ENCODE data around the gene SELENON. TPM values are rescaled to one million over a fixed set of nuclear protein-coding genes. Genes with fewer than 3 reads are reported as not detected.

Gene SELENON
- total and polyA plus RNA-seq, 2 of the 13 experiments (the other 11 are each of a cell fraction or from before 2014, with no cell fraction given), result 3.8 to 8.0 TPM

DNA sequence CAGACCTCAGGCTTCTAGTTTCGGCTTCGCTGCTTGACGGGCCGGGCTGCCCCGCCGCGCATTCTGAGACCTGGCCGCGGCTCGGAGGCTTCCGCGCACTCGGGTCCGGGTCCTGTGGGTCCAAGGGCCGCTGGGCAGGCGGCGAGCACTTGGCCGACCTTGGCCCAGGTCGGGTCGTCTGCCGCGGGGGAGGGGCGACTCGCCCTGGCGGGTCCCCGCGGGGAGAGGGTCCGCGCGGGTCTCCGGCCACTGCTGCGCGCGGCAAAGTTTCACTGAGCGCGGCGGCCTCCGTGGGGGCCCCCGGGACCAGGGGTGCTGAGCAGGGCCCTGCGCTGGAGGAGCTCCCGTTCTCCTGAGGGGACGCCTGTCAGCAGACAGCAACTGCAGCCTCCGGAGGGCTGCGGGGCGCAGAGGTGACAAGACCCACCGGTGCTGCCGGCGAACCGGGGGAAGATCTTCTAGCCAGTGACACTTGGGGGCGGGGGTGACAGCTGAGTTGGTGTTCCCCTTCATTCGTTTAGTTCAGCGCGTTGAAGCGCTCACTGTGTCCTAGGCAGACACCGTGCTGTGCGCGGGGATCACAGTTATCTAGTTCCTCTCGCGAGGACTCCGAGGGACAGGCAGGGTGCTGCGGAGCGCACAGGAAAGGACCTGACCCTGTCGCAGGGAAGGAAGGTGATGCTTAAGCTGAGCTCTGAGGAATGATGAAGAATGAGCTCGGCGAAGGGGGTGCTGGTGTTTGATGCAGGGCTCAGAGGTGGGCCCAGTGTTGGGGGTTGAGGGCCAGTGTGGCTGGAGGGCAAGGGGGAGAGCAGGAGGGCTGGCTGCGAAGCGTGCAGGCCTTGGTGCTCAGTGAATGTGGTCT is 20.5 kb downstream of the SELENON start (continued):
- TF ChIP-seq, protein P1, sequence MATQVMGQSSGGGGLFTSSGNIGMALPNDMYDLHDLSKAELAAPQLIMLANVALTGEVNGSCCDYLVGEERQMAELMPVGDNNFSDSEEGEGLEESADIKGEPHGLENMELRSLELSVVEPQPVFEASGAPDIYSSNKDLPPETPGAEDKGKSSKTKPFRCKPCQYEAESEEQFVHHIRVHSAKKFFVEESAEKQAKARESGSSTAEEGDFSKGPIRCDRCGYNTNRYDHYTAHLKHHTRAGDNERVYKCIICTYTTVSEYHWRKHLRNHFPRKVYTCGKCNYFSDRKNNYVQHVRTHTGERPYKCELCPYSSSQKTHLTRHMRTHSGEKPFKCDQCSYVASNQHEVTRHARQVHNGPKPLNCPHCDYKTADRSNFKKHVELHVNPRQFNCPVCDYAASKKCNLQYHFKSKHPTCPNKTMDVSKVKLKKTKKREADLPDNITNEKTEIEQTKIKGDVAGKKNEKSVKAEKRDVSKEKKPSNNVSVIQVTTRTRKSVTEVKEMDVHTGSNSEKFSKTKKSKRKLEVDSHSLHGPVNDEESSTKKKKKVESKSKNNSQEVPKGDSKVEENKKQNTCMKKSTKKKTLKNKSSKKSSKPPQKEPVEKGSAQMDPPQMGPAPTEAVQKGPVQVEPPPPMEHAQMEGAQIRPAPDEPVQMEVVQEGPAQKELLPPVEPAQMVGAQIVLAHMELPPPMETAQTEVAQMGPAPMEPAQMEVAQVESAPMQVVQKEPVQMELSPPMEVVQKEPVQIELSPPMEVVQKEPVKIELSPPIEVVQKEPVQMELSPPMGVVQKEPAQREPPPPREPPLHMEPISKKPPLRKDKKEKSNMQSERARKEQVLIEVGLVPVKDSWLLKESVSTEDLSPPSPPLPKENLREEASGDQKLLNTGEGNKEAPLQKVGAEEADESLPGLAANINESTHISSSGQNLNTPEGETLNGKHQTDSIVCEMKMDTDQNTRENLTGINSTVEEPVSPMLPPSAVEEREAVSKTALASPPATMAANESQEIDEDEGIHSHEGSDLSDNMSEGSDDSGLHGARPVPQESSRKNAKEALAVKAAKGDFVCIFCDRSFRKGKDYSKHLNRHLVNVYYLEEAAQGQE (IDR thresholded peaks at IDR 0.05; ENCODE audit: borderline replicate concordance in 1 of 2, low read depth in 1 of 2, low read length in 2 of 2), result no peak
- no peak for TF ChIP-seq SRSF9 (IDR thresholded peaks at IDR 0.05; ENCODE audit: borderline replicate concordance, insufficient read depth, low read depth, low read length, poor library complexity, severe bottlenecking)
- TF ChIP-seq RBAK (CRISPR knock-in tag; IDR thresholded peaks at IDR 0.05), result no peak
- no peak for TF ChIP-seq ZNF713 (CRISPR knock-in tag; IDR thresholded peaks at IDR 0.05)
- TF ChIP-seq CHD2 (IDR thresholded peaks at IDR 0.05; ENCODE audit: low read depth, low read length), result peak; percentile 87
- no peak for TF ChIP-seq ZNF749 (CRISPR knock-in tag; IDR thresholded peaks at IDR 0.05; ENCODE audit: borderline replicate concordance)
- TF ChIP-seq, protein P2, sequence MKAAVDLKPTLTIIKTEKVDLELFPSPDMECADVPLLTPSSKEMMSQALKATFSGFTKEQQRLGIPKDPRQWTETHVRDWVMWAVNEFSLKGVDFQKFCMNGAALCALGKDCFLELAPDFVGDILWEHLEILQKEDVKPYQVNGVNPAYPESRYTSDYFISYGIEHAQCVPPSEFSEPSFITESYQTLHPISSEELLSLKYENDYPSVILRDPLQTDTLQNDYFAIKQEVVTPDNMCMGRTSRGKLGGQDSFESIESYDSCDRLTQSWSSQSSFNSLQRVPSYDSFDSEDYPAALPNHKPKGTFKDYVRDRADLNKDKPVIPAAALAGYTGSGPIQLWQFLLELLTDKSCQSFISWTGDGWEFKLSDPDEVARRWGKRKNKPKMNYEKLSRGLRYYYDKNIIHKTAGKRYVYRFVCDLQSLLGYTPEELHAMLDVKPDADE (CRISPR knock-in tag; IDR thresholded peaks at IDR 0.05), result no peak
- TF ChIP-seq HNF4G (IDR thresholded peaks at IDR 0.05; ENCODE audit: borderline replicate concordance, low read depth, low read length), result peak; percentile 52; the same call in 1 of the 2 replicates
- TF ChIP-seq HNF4G (CRISPR knock-in tag; IDR thresholded peaks at IDR 0.05; ENCODE audit: borderline replicate concordance, low read depth), result no peak; the same call in 1 of the 2 replicates
- no peak for TF ChIP-seq SOX13 (IDR thresholded peaks at IDR 0.05)
- TF ChIP-seq SOX13 (CRISPR knock-in tag; conservative IDR thresholded peaks at IDR 0.05 in 1 of 2, IDR thresholded peaks at IDR 0.05 in 1 of 2), result no peak; a peak in 1 of 4 replicates
- TF ChIP-seq GABPB1 (CRISPR knock-in tag; IDR thresholded peaks at IDR 0.05), result no peak
- TF ChIP-seq ZSCAN9 (CRISPR knock-in tag; IDR thresholded peaks at IDR 0.05; ENCODE audit: borderline replicate concordance), result no peak
- no peak for TF ChIP-seq ZBTB1 (CRISPR knock-in tag; IDR thresholded peaks at IDR 0.05; ENCODE audit: borderline replicate concordance)
- TF ChIP-seq, protein P3, sequence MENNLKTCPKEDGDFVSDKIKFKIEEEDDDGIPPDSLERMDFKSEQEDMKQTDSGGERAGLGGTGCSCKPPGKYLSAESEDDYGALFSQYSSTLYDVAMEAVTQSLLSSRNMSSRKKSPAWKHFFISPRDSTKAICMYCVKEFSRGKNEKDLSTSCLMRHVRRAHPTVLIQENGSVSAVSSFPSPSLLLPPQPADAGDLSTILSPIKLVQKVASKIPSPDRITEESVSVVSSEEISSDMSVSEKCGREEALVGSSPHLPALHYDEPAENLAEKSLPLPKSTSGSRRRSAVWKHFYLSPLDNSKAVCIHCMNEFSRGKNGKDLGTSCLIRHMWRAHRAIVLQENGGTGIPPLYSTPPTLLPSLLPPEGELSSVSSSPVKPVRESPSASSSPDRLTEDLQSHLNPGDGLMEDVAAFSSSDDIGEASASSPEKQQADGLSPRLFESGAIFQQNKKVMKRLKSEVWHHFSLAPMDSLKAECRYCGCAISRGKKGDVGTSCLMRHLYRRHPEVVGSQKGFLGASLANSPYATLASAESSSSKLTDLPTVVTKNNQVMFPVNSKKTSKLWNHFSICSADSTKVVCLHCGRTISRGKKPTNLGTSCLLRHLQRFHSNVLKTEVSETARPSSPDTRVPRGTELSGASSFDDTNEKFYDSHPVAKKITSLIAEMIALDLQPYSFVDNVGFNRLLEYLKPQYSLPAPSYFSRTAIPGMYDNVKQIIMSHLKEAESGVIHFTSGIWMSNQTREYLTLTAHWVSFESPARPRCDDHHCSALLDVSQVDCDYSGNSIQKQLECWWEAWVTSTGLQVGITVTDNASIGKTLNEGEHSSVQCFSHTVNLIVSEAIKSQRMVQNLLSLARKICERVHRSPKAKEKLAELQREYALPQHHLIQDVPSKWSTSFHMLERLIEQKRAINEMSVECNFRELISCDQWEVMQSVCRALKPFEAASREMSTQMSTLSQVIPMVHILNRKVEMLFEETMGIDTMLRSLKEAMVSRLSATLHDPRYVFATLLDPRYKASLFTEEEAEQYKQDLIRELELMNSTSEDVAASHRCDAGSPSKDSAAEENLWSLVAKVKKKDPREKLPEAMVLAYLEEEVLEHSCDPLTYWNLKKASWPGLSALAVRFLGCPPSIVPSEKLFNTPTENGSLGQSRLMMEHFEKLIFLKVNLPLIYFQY (CRISPR knock-in tag; IDR thresholded peaks at IDR 0.05; ENCODE audit: borderline replicate concordance), result no peak
